Bronchial epithelial cell (primary cell): Measurements from ENCODE around the gene PLEKHA3. TPM values are rescaled to one million over a fixed set of nuclear protein-coding genes. Genes with fewer than 3 reads are reported as not detected.

Experiments used
- DNase-seq: peaks from one replicate; pipeline ENCODE4 v3.0.0-alpha.2; 2010; ENCODE audit warnings: low read depth
- FAIRE-seq: peaks from 2 replicates; lab custom pipeline; 2011; peaks lifted over from hg19 to GRCh38; lab: Jason Lieb, UNC
- H3K27me3 ChIP-seq: 2 replicates; pipeline ENCODE4 v1.5.1; 2011; ENCODE audit warnings: low read length; ENCODE audit not compliant: control insufficient read depth, insufficient read depth
- H3K36me3 ChIP-seq: 2 replicates; pipeline ENCODE4 v1.5.1; 2011; ENCODE audit warnings: low read length; ENCODE audit not compliant: control insufficient read depth, insufficient read depth
- H3K4me3 ChIP-seq: 2 replicates; pipeline ENCODE4 v1.5.1; 2011; ENCODE audit warnings: mild to moderate bottlenecking, low read depth, low read length, control low read depth
- total RNA-seq: library from RNA; depleted of rRNA; stranded (reverse); fragments of >200 nt; gene quantifications from 2 replicates; pipeline ENCODE4 v1.2.1, GENCODE V29; 2014
- TF ChIP-seq, protein P1 (sequence below): IDR thresholded peaks from 2 replicates; pipeline ENCODE4 v1.5.1; 2011; ENCODE audit warnings: mild to moderate bottlenecking, moderate library complexity, low read length, control low read depth, inconsistent platforms; ENCODE audit not compliant: insufficient read depth, severe bottlenecking

The PLEKHA3 gene
- total RNA-seq, 1 donor from 2014 or later, result 4.7 TPM

GRCh38 chr2:178476477-178476876 is 3.8 kb upstream of the PLEKHA3 start:
- no peak overlapping the region for H3K4me3 ChIP-seq
- TF ChIP-seq, protein P1, sequence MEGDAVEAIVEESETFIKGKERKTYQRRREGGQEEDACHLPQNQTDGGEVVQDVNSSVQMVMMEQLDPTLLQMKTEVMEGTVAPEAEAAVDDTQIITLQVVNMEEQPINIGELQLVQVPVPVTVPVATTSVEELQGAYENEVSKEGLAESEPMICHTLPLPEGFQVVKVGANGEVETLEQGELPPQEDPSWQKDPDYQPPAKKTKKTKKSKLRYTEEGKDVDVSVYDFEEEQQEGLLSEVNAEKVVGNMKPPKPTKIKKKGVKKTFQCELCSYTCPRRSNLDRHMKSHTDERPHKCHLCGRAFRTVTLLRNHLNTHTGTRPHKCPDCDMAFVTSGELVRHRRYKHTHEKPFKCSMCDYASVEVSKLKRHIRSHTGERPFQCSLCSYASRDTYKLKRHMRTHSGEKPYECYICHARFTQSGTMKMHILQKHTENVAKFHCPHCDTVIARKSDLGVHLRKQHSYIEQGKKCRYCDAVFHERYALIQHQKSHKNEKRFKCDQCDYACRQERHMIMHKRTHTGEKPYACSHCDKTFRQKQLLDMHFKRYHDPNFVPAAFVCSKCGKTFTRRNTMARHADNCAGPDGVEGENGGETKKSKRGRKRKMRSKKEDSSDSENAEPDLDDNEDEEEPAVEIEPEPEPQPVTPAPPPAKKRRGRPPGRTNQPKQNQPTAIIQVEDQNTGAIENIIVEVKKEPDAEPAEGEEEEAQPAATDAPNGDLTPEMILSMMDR, result no peak
- H3K36me3 ChIP-seq, result no peaks in the 10 kb centered on the region
- DNase-seq, result no peak
- no peaks in the 10 kb centered on the region for H3K27me3 ChIP-seq
- FAIRE-seq, result no peak

GRCh38 chr2:178477443-178478129 is 2.7 kb upstream of the PLEKHA3 start:
- Histone ChIP-seq H3K27me3 (no peaks in the 10 kb centered on the region), H3K4me3 (peak overlapping the region; percentile 70), H3K36me3 (no peaks in the 10 kb centered on the region)
- DNase-seq, result no peak
- TF ChIP-seq, protein P1, result no peak
- no peak for FAIRE-seq

GRCh38 chr2:178478130-178478438 is 2.2 kb upstream of the PLEKHA3 start:
- Histone ChIP-seq H3K36me3 (no peaks in the 10 kb centered on the region), H3K27me3 (no peaks in the 10 kb centered on the region), H3K4me3 (peak overlapping the region; percentile 70)
- TF ChIP-seq, protein P1, result no peak
- DNase-seq, result peak; percentile 21
- no peak for FAIRE-seq

GRCh38 chr2:178478439-178479274 is 1.6 kb upstream of the PLEKHA3 start, which contains the start of gene FKBP7:
FKBP7 (minus strand) TSS chr2:178478600; CDS start chr2:178478499, 101 bp downstream.
- peak; percentile 58 for DNase-seq
- Histone ChIP-seq H3K4me3 (peak within 1 kb of the TSS; percentile 70), H3K36me3 (no peaks in the 10 kb centered on the region), H3K27me3 (no peaks in the 10 kb centered on the region)
- TF ChIP-seq, protein P1, result peak; percentile 75
- no peak for FAIRE-seq

DNA sequence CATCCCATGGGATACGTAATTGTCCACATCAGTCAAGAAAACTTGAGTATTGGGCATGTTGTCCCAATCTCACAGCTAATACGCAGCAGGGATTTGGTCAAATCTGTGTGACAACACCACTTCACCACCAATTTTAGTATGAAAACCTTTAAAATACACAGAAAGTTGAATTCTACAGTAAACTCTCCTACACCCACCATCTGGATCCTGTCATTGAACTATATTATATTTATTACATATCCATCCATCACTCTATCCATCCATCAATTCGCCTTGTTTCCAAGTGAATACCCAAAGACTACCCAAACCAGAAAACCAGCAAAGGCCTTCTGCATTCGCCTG is 1.0 kb upstream of the PLEKHA3 start:
- Histone ChIP-seq H3K4me3 (peak overlapping the region; percentile 70), H3K36me3 (no peaks in the 10 kb centered on the region), H3K27me3 (no peaks in the 10 kb centered on the region)
- FAIRE-seq (no peak), DNase-seq (no peak)
- TF ChIP-seq, protein P1, result no peak
